Gastroesophageal sphincter (tissue), 3 donors: Measurements from ENCODE around the gene ZNF273.
"Not testable (repeated sequence)": the region's sequence is repeated elsewhere in the genome, so short reads cannot be mapped to it uniquely, and the experiment has no call there.

Source experiments
- CTCF ChIP-seq, 4 experiments: fragments of 200-600 bp in 2 of 4; fragments of 450-650 bp in 2 of 4; sonication (generic) in 1 of 4; IDR thresholded peaks; one replicate each; pipeline ENCODE4 v1.5.1; 2017 to 2019; ENCODE audit warnings: antibody characterized with exemption in 4 of 4, mild to moderate bottlenecking in 2 of 4, moderate library complexity in 2 of 4
- EP300 ChIP-seq: sonication (generic); formaldehyde crosslinking; IDR thresholded peaks from one replicate; pipeline ENCODE4 v1.6.1; 2017; ENCODE audit warnings: antibody characterized with exemption, mild to moderate bottlenecking
- POLR2A ChIP-seq, 2 donors: fragments of 450-650 bp; IDR thresholded peaks; one replicate each; pipeline ENCODE4 v1.6.1; 2017; ENCODE audit warnings: antibody characterized with exemption in 2 of 2, mild to moderate bottlenecking in 2 of 2, moderate library complexity in 1 of 2
- POLR2AphosphoS5 ChIP-seq: sonication (generic); formaldehyde crosslinking; IDR thresholded peaks from one replicate; pipeline ENCODE4 v1.6.1; 2017; ENCODE audit warnings: antibody characterized with exemption

GRCh38 chr7:64948774-64949173 is 45.7 kb downstream of the ZNF273 start:
- not testable (repeated sequence) for TF ChIP-seq EP300; CTCF (IDR thresholded peaks at IDR 0.05); POLR2A (IDR thresholded peaks at IDR 0.05); POLR2AphosphoS5
